HS-27A (cell line): ENCODE data around the gene CMSS1.

Source experiments
- DNase-seq: peaks from one replicate; pipeline ENCODE4 v3.0.0-alpha.2; 2012; ENCODE audit warnings: low read depth, missing footprints

CMSS1 gene

GRCh38 chr3:99854756-99855298 lies 37.2 kb downstream of the CMSS1 start:
- no peak for DNase-seq

- no peak for DNase-seq
Measured at GRCh38 chr3:99855900-99856299, 38.2 kb downstream of the CMSS1 start.

- no peak for DNase-seq
Measured at GRCh38 chr3:99856437-99857220, 39.0 kb downstream of the CMSS1 start.

GRCh38 chr3:99857278-99857677 lies 39.6 kb downstream of the CMSS1 start:
- DNase-seq, result no peak

GRCh38 chr3:99858469-99858868 lies 40.8 kb downstream of the CMSS1 start:
- DNase-seq, result no peak

GRCh38 chr3:99859825-99860224 lies 42.2 kb downstream of the CMSS1 start:
- peak; percentile 66 for DNase-seq

- DNase-seq, result no peak
Measured at GRCh38 chr3:99861216-99861615, 43.6 kb downstream of the CMSS1 start.

- DNase-seq, result peak; percentile 74
Measured at GRCh38 chr3:99862208-99862607, 44.5 kb downstream of the CMSS1 start.

- DNase-seq, result no peak
Measured at GRCh38 chr3:99863002-99863401, 45.3 kb downstream of the CMSS1 start.

GRCh38 chr3:99863588-99863987 lies 45.9 kb downstream of the CMSS1 start:
- DNase-seq, result no peak

GRCh38 chr3:99864289-99864688 lies 46.6 kb downstream of the CMSS1 start:
- DNase-seq, result no peak

- peak; percentile 59 for DNase-seq
Measured at GRCh38 chr3:99865321-99865720, 47.7 kb downstream of the CMSS1 start.

- DNase-seq, result no peak
Measured at GRCh38 chr3:99866261-99866761, 48.6 kb downstream of the CMSS1 start.

GRCh38 chr3:99867594-99868310 lies 50.1 kb downstream of the CMSS1 start:
- no peak for DNase-seq

GRCh38 chr3:99868311-99868646 lies 50.6 kb downstream of the CMSS1 start:
- no peak for DNase-seq

- DNase-seq, result no peak
Measured at GRCh38 chr3:99869621-99870020, 52.0 kb downstream of the CMSS1 start.

- no peak for DNase-seq
Measured at GRCh38 chr3:99870712-99871111, 53.0 kb downstream of the CMSS1 start.

GRCh38 chr3:99871231-99872045 lies 53.8 kb downstream of the CMSS1 start:
- no peak for DNase-seq

GRCh38 chr3:99872923-99873254 lies 55.2 kb downstream of the CMSS1 start:
- DNase-seq, result no peak

GRCh38 chr3:99873269-99874102 lies 55.8 kb downstream of the CMSS1 start:
- DNase-seq, result no peak

- DNase-seq, result no peak
Measured at GRCh38 chr3:99874237-99875002, 56.8 kb downstream of the CMSS1 start.
